Adrenal gland (tissue), 12 donors: Measurements from ENCODE around the gene GPR176. TPM values are rescaled to one million over a fixed set of nuclear protein-coding genes. Genes with fewer than 3 reads are reported as not detected.
A peak's percentile ranks its signal among the peaks of the same experiment; 100 is the strongest.

Experiments
- DNase-seq, 7 donors: peaks; one replicate each; pipeline ENCODE4 v3.0.0-alpha.2; 2019 to 2020
- H3K27ac ChIP-seq, 5 donors: fragments of 200-600 bp; sonication (generic) in 4 of 5; 1 replicate in 3 of 5; 2 replicates in 2 of 5; pipeline versions ENCODE4 v1.5.1 to v1.8.0; 2016 to 2020; ENCODE audit warnings: mild to moderate bottlenecking in 1 of 5
- H3K27me3 ChIP-seq: fragments of 200-600 bp; 2 replicates; pipeline ENCODE4 v1.8.0; 2021
- H3K36me3 ChIP-seq, 2 donors: fragments of 200-600 bp; replicated peaks in 1 of 2; 1 replicate in 1 of 2; 2 replicates in 1 of 2; pipeline versions ENCODE4 v1.5.1 to v1.8.0; 2018 to 2022
- H3K4me1 ChIP-seq, 2 donors: fragments of 200-600 bp; replicated peaks in 1 of 2; 1 replicate in 1 of 2; 2 replicates in 1 of 2; pipeline versions ENCODE4 v1.5.1 to v1.8.0; 2018 to 2021
- H3K4me3 ChIP-seq, 4 donors: fragments of 200-600 bp; sonication (generic) in 3 of 4; one replicate each; pipeline ENCODE4 v1.5.1; 2016 to 2018
- H3K9me3 ChIP-seq, 3 donors: fragments of 200-600 bp; sonication (generic) in 1 of 3; replicated peaks in 1 of 3; 1 replicate in 2 of 3; 2 replicates in 1 of 3; pipeline versions ENCODE4 v1.5.1 to v1.8.0; 2016 to 2021
- CTCF ChIP-seq, 6 experiments: fragments of 450-650 bp in 4 of 6; fragments of 200-600 bp in 2 of 6; sonication (generic) in 1 of 6; IDR thresholded peaks; 1 replicate in 5 of 6; 2 replicates in 1 of 6; pipeline versions ENCODE4 v1.5.1 to v1.8.0; 2016 to 2021; ENCODE audit warnings: antibody characterized with exemption in 6 of 6, mild to moderate bottlenecking in 2 of 6, moderate library complexity in 1 of 6
- POLR2A ChIP-seq, 2 donors: fragments of 450-650 bp; IDR thresholded peaks; one replicate each; pipeline ENCODE4 v1.6.1; 2017; ENCODE audit warnings: antibody characterized with exemption in 2 of 2, mild to moderate bottlenecking in 2 of 2, moderate library complexity in 1 of 2
- WGBS, 4 donors: extraction: QIAGEN DNeasy Blood & Tissue Kit in 2 of 4; methylation state at CpG; one replicate each; pipeline versions ENCODE4 v1.1.5 to v1.1.7; 2013 to 2017; 5-methylcytosine and 5-hydroxymethylcytosine counted together
- intact Hi-C, 2 donors: fragments of 100-400 bp; cut with DNase I; formaldehyde crosslinking; loops; one replicate each; pipeline versions ENCODE4 v1.14.1 to v1.15.0; 2022 to 2023
- polyA plus RNA-seq, 3 donors: library from polyadenylated mRNA; stranded (reverse); fragments of 200-250 nt in 2 of 3; fragments of 350-450 nt in 1 of 3; fragmentation: Illumina TruSeq in 1 of 3; extraction: RNeasy Lipid Tissue Mini Kit (QIAGEN cat#74804) in 1 of 3; gene quantifications; one replicate each; pipeline ENCODE4 v1.2.3, GENCODE V29; 2013 to 2014
- total RNA-seq, 9 donors: library from RNA; depleted of rRNA in 4 of 9; stranded (reverse); fragments of >200 nt in 4 of 9; fragments of 120-200 nt in 1 of 9; fragmentation: NEBNext Ultra II Directional in 1 of 9; extraction: Animal tissue kit (Norgen Biotek cat#: 25700) in 1 of 9; gene quantifications; one replicate each; pipeline versions ENCODE4 v1.1.0 to v1.2.4, GENCODE V29; 2013 to 2023
- donor health status: healthy with polysubstance abuse.
- donor health status: Bipolar disorder and iron deficiency.
- donor health status: DM: yes; HTN: yes; CAD: no.
- donor health status: DM: no; HTN: no; CAD: no.
- donor health status: DM: no; HTN: no; CAD: no.
- donor health status: DM: yes; HTN: yes; CAD: no.

GPR176 gene
- total and polyA plus RNA-seq, 12 donors: 1.4 to 12.7 (median 5.6) TPM

- Histone ChIP-seq H3K27me3 (no peaks in the 10 kb centered on the region), H3K9me3 (no peaks in the 10 kb centered on the region), H3K27ac (no peak overlapping the region), H3K36me3 (no peaks in the 10 kb centered on the region), H3K4me1 (peaks cover 0 to 16% of the 10 kb centered on the region in 2 donors), H3K4me3 (peak overlapping the region in 1 of 4 donors; percentile 91)
- intact Hi-C loops: loop anchor here in 1 of 2 donors (10.0 kb wide), 1 partner anchor 103 kb away; no protein-coding TSS in a partner anchor
- TF ChIP-seq POLR2A (IDR thresholded peaks at IDR 0.05): no peak
- no peak for TF ChIP-seq CTCF (IDR thresholded peaks at IDR 0.05)
- WGBS, 4 donors: 79 to 88% (median 81%) methylated on average over 4 of the region's 4 CpGs
- DNase-seq: no peak
Measured at GRCh38 chr15:39781147-39781966, 138.7 kb downstream of the GPR176 start.

- Histone ChIP-seq H3K9me3 (no peaks in the 10 kb centered on the region), H3K27me3 (no peaks in the 10 kb centered on the region), H3K4me3 (no peak overlapping the region), H3K36me3 (no peaks in the 10 kb centered on the region), H3K4me1 (no peaks in the 10 kb centered on the region), H3K27ac (no peak overlapping the region)
- TF ChIP-seq POLR2A (IDR thresholded peaks at IDR 0.05): no peak
- TF ChIP-seq CTCF (IDR thresholded peaks at IDR 0.05): no peak
- DNase-seq: no peak
- 26 to 43% (median 30%) methylated on average over 3 of the region's 3 CpGs for WGBS, 4 donors
- intact Hi-C loops: no loop called here
Measured at GRCh38 chr15:39778021-39778420, 142.0 kb downstream of the GPR176 start.

- no peak for DNase-seq
- no peak overlapping the region for H3K4me3 ChIP-seq
- intact Hi-C loops: no loop called here
- H3K9me3 ChIP-seq: no peaks in the 10 kb centered on the region
- no peaks in the 10 kb centered on the region for H3K36me3 ChIP-seq
- H3K27ac ChIP-seq: no peak overlapping the region
- H3K4me1 ChIP-seq: no peaks in the 10 kb centered on the region
- TF ChIP-seq POLR2A (IDR thresholded peaks at IDR 0.05) (no peak), CTCF (IDR thresholded peaks at IDR 0.05) (no peak)
- H3K27me3 ChIP-seq: no peaks in the 10 kb centered on the region
- 70 to 74% (median 72%) methylated on average over 4 of the region's 4 CpGs for WGBS, 4 donors
Measured at GRCh38 chr15:39777496-39777895, 142.6 kb downstream of the GPR176 start.

GRCh38 chr15:39776068-39776467 is 144.0 kb downstream of the GPR176 start:
- Histone ChIP-seq H3K9me3 (no peaks in the 10 kb centered on the region), H3K4me3 (no peak overlapping the region), H3K4me1 (no peaks in the 10 kb centered on the region), H3K27ac (no peak overlapping the region), H3K36me3 (no peaks in the 10 kb centered on the region), H3K27me3 (no peaks in the 10 kb centered on the region)
- TF ChIP-seq POLR2A (IDR thresholded peaks at IDR 0.05) (no peak), CTCF (IDR thresholded peaks at IDR 0.05) (no peak)
- DNase-seq: no peak
- intact Hi-C loops: no loop called here
- 61 to 79% (median 73%) methylated on average over 3 to 4 of the region's 4 CpGs for WGBS, 4 donors
